ENCODE data around the gene TEC. TPM values are rescaled to one million over a fixed set of nuclear protein-coding genes. Genes with fewer than 3 reads are reported as not detected.

Gene TEC
- total RNA-seq, 1 donor from 2014 or later = 0.13 TPM

- DNase-seq (ENCODE audit: low read depth, low spot score) = no peak
These were observed 354 bp upstream of the TEC start for GRCh38 chr4:48269861-48270522.

DNA sequence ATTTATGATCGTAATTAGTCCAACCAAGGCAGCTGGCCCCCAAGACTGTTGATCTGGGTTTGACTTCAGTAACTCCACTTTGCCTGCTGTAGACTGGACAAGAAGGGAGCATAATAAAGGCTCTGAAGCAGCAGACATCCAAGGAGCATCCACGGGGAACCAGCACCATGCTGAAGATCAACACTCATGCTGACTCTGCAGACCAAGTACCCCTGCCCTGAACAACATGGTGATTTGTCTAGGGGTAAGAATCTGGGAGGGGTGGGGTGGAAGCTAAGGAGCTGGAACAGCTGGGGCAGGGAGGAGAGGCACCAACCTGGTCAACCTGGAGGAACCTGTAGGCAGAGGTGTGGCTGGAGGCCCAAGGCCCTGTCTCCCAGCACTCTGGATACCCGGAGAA, 2.1 kb downstream of the TEC start:
- DNase-seq (ENCODE audit: low read depth, low spot score) = no peak

- no peak for DNase-seq (ENCODE audit: low read depth, low spot score)
These were observed 2.9 kb downstream of the TEC start for GRCh38 chr4:48266781-48267180.

DNA sequence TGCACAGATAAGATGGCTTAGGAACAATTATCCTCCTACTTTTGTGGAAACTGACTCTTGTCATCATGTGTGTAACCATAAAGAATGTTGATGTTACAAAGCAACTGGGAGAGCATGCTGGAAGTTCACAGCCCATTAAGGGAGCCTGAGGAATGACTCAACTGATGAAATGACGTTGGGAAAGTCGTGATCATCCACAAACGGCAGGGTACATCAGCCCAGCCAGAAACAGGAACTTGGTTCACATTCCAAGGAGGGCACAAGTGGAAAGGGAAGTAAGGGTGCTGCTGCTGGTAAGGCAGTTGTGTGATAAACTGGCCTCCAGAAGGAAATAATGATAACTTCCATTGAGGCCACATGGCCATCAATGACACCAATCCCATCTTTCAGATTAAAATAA, 6.7 kb downstream of the TEC start:
- no peak for DNase-seq (ENCODE audit: low read depth, low spot score)

DNA sequence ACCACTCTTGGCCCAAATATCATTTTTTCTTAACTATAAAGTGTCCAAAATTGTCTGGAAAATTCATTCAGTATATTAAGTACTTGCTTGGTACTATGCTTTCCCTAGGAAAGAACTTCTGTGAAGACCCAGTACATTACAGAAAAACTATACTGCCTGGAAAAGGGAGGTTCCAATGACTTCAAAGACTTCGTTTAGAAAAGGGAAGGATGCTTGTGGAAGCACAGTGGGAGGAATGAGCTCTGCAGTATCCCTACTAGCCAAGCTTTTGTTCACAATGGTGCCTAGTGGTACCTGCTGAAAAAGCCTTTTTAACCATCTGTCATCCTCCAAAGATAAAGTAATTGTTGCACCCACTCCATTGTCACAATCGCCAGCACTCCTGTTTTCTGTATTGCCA, 7.2 kb downstream of the TEC start:
- DNase-seq (ENCODE audit: low read depth, low spot score) = no peak

DNA sequence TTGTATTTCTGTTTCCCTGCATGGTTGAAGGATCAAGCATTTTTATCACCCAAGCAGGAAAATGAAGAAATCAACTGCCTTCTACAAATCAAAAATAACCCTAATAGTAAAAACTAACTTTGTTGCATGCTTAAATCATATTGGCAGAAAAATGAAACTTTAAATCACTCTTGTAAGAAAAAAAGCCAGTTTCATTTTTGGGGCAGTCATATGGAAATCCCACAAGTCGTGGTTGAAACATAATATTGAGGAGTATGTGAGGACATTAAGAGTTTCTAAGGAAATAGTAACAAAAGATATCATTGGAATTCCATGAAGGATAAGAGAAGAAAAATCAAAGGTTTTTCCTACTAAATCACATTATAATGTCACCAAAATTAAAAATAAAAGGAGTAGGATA, 8.4 kb downstream of the TEC start:
- no peak for DNase-seq (ENCODE audit: low read depth, low spot score)

DNA sequence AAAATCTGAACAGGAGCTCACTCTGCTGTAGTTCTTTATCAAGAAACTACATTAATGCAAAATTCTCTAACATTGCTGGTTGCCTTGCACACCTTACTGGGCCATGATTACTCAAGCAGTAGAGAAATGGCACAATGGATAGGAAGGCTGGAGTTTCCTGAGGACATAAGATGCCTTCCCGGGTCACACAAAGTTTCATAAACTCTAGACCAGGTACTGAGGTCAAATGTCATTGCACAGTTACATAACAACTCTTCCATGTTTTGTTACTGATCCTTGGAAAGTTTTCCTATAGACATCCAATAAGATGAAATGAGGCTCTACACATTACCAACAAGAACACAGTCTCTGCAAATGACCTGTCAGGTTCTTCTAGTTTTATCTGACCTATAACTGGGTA, 9.9 kb downstream of the TEC start:
- DNase-seq (ENCODE audit: low read depth, low spot score) = no peak

DNA sequence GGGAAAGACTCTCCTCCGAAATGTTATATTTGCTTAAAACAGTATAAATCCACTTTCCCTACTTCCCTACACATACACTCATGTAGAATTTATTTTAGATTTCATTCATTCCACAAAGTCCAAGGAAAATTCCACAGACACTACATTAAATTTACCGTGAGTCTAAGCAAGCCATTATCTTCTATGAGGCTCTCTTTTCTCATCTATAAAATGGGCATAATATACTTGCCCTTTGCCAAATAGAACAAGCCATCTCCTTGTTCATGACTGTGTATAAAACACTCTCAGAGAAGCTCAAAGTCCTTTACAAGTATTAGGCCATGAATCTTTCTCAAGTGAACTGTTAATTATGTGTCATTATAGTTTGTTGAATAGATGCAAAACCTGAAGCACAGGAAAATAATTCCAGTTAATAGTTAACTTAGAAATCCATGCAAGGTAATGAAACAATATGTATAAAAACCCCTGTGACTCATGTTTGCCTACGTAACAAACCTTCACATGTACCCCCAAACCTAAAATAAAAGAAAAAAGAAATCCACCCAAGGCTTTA, 10.7 kb downstream of the TEC start:
- DNase-seq (ENCODE audit: low read depth, low spot score) = no peak

DNA sequence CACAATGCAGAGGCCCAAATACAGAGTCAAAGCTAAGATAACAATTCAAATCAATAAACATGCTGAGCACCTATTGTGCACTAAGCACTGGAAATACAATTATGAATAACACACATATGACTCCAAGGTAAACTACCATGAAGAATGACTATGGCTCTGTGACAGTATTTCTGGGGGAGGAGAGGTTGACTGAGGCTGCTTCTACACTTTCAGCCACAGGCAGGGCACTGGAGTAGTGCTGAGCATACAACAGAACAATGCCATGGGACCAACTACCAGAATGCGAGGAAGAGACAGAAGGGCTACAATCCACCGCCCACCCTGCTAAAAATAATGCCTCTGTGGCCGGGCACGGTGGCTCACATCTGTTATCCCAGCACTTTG, 13.7 kb downstream of the TEC start:
- no peak for DNase-seq (ENCODE audit: low read depth, low spot score)

DNA sequence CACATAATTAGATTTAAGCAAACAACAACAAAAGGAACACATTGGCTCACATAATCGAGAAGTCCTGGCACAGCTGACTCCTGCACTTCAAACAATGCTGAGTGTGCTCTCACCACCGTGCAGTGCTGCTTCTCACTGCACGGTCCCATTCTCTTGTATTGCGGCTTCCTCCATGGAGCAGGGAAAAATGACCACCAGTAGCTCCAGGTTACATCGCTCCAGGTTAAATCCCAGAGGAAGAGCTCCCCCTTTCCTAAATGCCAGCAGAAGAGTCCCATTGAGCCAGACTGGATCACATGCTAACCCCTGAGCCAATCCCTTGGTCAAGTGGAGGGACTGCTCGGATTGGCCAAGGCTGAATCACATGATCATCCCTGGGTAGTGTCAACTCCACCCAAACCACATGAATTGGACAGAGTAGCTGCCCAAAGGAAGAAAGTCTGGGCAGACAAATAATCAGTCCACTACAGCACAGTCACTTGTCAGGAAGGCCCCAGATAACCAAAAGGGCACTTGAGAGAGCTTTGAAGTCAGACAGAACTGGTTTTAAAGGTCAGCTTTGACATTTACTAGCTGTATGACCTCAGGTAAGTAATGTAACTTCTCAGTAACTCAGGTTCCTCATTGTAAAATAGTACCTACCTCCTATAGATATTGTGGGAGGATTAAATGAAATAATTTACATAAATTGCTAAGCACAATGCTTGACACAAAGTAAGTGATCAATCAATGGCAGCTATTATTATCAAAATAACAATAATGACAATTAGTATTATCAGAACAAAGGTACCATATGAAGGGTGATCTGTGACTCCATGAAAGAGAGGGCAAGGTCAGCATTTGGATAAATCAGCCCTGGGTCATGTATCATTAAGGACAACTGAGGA, 14.3 kb downstream of the TEC start:
- DNase-seq (ENCODE audit: low read depth, low spot score) = no peak

GRCh38 chr4:48254381-48255071, 15.1 kb downstream of the TEC start:
- DNase-seq (ENCODE audit: low read depth, low spot score) = no peak

DNA sequence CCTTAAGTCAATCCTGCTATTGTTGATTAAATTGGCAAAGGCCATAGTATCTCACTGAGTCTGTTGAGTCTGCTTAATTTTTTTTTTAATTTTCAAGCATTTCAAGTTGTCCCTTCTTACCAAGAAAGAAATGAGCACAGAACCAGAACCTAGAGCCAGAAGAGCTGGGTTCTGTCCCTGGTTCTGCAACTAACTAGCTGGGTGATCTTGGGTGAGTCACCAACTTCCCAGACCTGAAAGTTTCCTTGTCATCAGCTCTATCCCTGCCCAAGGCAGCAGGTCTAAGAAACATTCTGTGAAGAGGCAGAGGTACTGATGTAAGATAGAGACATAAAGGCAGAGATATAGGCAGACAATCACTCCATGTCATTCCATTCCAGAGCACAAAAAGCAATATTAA, 17.3 kb downstream of the TEC start:
- DNase-seq (ENCODE audit: low read depth, low spot score) = no peak

- no peak for DNase-seq (ENCODE audit: low read depth, low spot score)
These were observed 18.7 kb downstream of the TEC start for GRCh38 chr4:48250980-48251379.

DNA sequence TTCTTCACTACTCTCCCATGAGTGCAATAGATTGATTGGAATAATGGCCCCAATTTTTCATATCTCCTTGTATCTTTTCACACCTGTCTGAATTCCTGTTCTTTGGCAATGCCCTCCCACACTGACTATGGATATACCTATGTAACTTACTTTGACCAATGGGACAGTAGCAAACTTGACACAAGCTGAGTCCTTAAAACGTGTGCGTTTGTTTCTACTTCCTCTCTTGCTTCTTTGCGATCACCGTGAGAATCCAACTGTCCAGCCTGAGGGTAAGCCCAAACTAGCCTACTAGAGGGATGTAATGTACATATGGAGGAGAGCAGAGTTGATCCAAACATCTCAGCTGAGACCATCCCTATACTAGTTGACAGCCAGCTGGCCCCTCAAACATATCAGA, 19.3 kb downstream of the TEC start:
- DNase-seq (ENCODE audit: low read depth, low spot score) = no peak

DNA sequence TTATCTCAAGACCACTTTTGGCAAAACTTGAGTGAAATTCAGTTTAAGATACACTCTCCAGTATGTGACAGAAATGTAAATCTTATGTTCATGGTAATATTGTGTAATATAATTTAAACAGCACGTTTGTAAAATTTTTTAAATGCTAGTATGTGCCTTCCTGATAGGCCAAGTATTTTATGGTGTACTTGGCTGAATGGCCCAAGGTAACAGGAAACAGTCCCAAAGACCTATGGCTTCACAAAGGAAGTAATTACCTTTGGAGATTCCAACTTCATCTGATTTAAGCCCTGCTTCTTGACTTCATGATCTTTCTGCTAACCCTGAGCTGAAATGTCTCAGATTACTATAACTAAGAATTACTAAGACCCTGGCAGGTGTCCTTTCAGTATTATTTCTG, 20.3 kb downstream of the TEC start:
- DNase-seq (ENCODE audit: low read depth, low spot score) = no peak

GRCh38 chr4:48248559-48248953, 21.1 kb downstream of the TEC start:
- DNase-seq (ENCODE audit: low read depth, low spot score) = no peak

- no peak for DNase-seq (ENCODE audit: low read depth, low spot score)
These were observed 21.6 kb downstream of the TEC start for GRCh38 chr4:48247878-48248558.

GRCh38 chr4:48247142-48247877, 22.3 kb downstream of the TEC start:
- no peak for DNase-seq (ENCODE audit: low read depth, low spot score)

- no peak for DNase-seq (ENCODE audit: low read depth, low spot score)
These were observed 25.0 kb downstream of the TEC start for GRCh38 chr4:48244665-48245064.

GRCh38 chr4:48243887-48244286, 25.8 kb downstream of the TEC start:
- DNase-seq (ENCODE audit: low read depth, low spot score) = no peak

DNA sequence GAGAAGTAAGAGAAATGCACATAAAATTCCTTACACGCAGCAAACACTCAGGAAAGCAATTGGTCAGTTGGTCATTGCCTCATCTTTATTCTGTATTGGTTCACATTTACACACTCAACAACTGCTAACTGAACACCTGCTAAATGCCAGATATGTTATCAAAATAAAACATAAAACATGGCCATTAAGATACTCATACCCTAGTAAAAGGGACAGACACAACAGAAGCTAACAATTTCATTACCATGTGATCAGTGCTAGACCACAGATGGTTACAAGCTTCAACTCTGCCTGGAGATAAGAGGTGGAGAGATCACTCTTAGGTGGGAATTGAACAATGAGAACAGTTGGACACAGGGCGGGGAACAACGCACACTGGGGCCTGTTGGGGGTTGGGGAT, 26.2 kb downstream of the TEC start:
- DNase-seq (ENCODE audit: low read depth, low spot score) = no peak

Measured in pulmonary artery endothelial cell (primary cell).